Upper lobe of left lung (tissue), 6 donors: ENCODE results near the gene ZSCAN10. TPM values are rescaled to one million over a fixed set of nuclear protein-coding genes. Genes with fewer than 3 reads are reported as not detected.
A peak's percentile ranks its signal among the peaks of the same experiment; 100 is the strongest.
"Not testable (repeated sequence)": the region's sequence is repeated elsewhere in the genome, so short reads cannot be mapped to it uniquely, and the experiment has no call there.

Experiments
- ATAC-seq, 2 donors: fragments of 200-7000 bp; cut with Tn5 transposase; one replicate each; pipeline ENCODE4 v1.9.1; 2022; ENCODE audit warnings: mild to moderate bottlenecking in 2 of 2, moderate library complexity in 2 of 2; ENCODE audit not compliant: low FRiP score in 2 of 2
- DNase-seq, 2 donors: peaks; one replicate each; pipeline ENCODE4 v3.0.0-alpha.2; 2019 to 2020
- H3K27ac ChIP-seq, 4 donors: fragments of 200-600 bp; sonication (generic); one replicate each; pipeline ENCODE4 v1.5.1; 2016 to 2019
- H3K27me3 ChIP-seq, 4 donors: fragments of 200-600 bp; sonication (generic); one replicate each; pipeline ENCODE4 v1.5.1; 2017 to 2019
- H3K36me3 ChIP-seq, 4 donors: fragments of 200-600 bp; sonication (generic); one replicate each; pipeline ENCODE4 v1.5.1; 2016 to 2019
- H3K4me1 ChIP-seq, 4 donors: fragments of 200-600 bp; sonication (generic); one replicate each; pipeline ENCODE4 v1.5.1; 2018 to 2019
- H3K4me3 ChIP-seq, 4 donors: fragments of 200-600 bp; sonication (generic); one replicate each; pipeline ENCODE4 v1.5.1; 2017 to 2019; ENCODE audit warnings: mild to moderate bottlenecking in 2 of 4, moderate library complexity in 1 of 4
- H3K9me3 ChIP-seq, 4 donors: fragments of 200-600 bp; sonication (generic); one replicate each; pipeline ENCODE4 v1.5.1; 2018 to 2019
- CTCF ChIP-seq, 6 experiments: fragments of 450-650 bp in 4 of 6; fragments of 200-600 bp in 2 of 6; sonication (generic) in 2 of 6; IDR thresholded peaks; one replicate each; pipeline ENCODE4 v1.5.1; 2016 to 2019; ENCODE audit warnings: antibody characterized with exemption in 6 of 6
- EP300 ChIP-seq, 4 donors: sonication (generic); formaldehyde crosslinking; IDR thresholded peaks; one replicate each; pipeline ENCODE4 v1.5.1; 2017; ENCODE audit warnings: antibody characterized with exemption in 4 of 4, control low read depth in 2 of 4
- POLR2A ChIP-seq, 4 donors: fragments of 450-650 bp; IDR thresholded peaks; one replicate each; pipeline ENCODE4 v1.5.1; 2016 to 2017; ENCODE audit warnings: antibody characterized with exemption in 4 of 4, mild to moderate bottlenecking in 2 of 4
- POLR2AphosphoS5 ChIP-seq, 2 donors: sonication (generic); formaldehyde crosslinking; IDR thresholded peaks; one replicate each; pipeline ENCODE4 v1.5.1; 2017; ENCODE audit warnings: antibody characterized with exemption in 2 of 2
- WGBS, 2 donors: methylation state at CpG; one replicate each; pipeline ENCODE4 v1.1.5; 2017 to 2018; 5-methylcytosine and 5-hydroxymethylcytosine counted together
- total RNA-seq, 6 donors: library from RNA; depleted of rRNA in 4 of 6; stranded (reverse); fragments of >200 nt in 4 of 6; gene quantifications; one replicate each; pipeline versions ENCODE4 v1.1.0 to v1.2.1, GENCODE V29; 2016 to 2021
- donor health status: DM: no; HTN: no; CAD: no; lungs with moderate emphysema.
- donor health status: DM: no; HTN: yes; CAD: no; lungs with severe emphysema.

The ZSCAN10 gene
- total RNA-seq, 6 donors from 2014 or later: 0.17 to 1.0 (median 0.28) TPM; not detected in 2

- TF ChIP-seq POLR2AphosphoS5 (IDR thresholded peaks at IDR 0.05): no peak
- TF ChIP-seq EP300 (IDR thresholded peaks at IDR 0.05): no peak
- no peak for TF ChIP-seq CTCF (IDR thresholded peaks at IDR 0.05)
- TF ChIP-seq POLR2A (IDR thresholded peaks at IDR 0.05): no peak
- Histone ChIP-seq H3K27me3 (no peaks in the 10 kb centered on the region), H3K9me3 (no peaks in the 10 kb centered on the region), H3K27ac (no peak overlapping the region), H3K36me3 (no peaks in the 10 kb centered on the region), H3K4me1 (peaks cover 21 to 38% (median 28%) of the 10 kb centered on the region in 4 donors), H3K4me3 (no peak overlapping the region)
- 58 to 92% methylated on average over 1 of the region's 1 CpG for WGBS, 2 donors
- ATAC-seq (no peak), DNase-seq (no peak)
Measured at GRCh38 chr16:3084491-3084890, 14.6 kb downstream of the ZSCAN10 start.

GRCh38 chr16:3083408-3083807 lies 15.7 kb downstream of the ZSCAN10 start:
- H3K27ac ChIP-seq, H3K4me3 ChIP-seq, DNase-seq, H3K36me3 ChIP-seq, H3K9me3 ChIP-seq, H3K27me3 ChIP-seq, ATAC-seq: not testable (repeated sequence)
- H3K4me1 ChIP-seq: peaks cover 12 to 27% (median 19%) of the 10 kb centered on the region in 4 donors
- 98 to 100% methylated on average over 6 to 7 of the region's 8 CpGs for WGBS, 2 donors

GRCh38 chr16:3081957-3082356 lies 17.1 kb downstream of the ZSCAN10 start:
- not testable (repeated sequence) for H3K4me3 ChIP-seq, H3K9me3 ChIP-seq, ATAC-seq, H3K27ac ChIP-seq, DNase-seq, H3K27me3 ChIP-seq
- Histone ChIP-seq H3K36me3 (peaks cover 0 to 10% (median 0%) of the 10 kb centered on the region in 4 donors), H3K4me1 (peaks cover 0 to 12% (median 6%) of the 10 kb centered on the region in 4 donors)
- 92 to 95% methylated on average over 12 of the region's 13 CpGs for WGBS, 2 donors

- TF ChIP-seq CTCF (IDR thresholded peaks at IDR 0.05) (no peak), POLR2A (IDR thresholded peaks at IDR 0.05) (no peak), POLR2AphosphoS5 (IDR thresholded peaks at IDR 0.05) (no peak), EP300 (IDR thresholded peaks at IDR 0.05) (no peak)
- Histone ChIP-seq H3K36me3 (peaks cover 0 to 15% (median 0%) of the 10 kb centered on the region in 4 donors), H3K27me3 (no peaks in the 10 kb centered on the region), H3K4me1 (peaks cover 0 to 12% (median 4%) of the 10 kb centered on the region in 4 donors), H3K4me3 (no peak overlapping the region), H3K9me3 (no peaks in the 10 kb centered on the region), H3K27ac (no peak overlapping the region)
- ATAC-seq (no peak), DNase-seq (peak in 1 of 2 donors; percentile 30)
- 88 to 90% methylated on average over 17 of the region's 17 CpGs for WGBS, 2 donors
Measured at GRCh38 chr16:3080024-3080423, 19.1 kb downstream of the ZSCAN10 start.

GRCh38 chr16:3076577-3076976 lies 22.5 kb downstream of the ZSCAN10 start:
- H3K27ac ChIP-seq: peak overlapping the region in 3 of 4 donors; percentile 34 to 79 (median 76)
- ATAC-seq: no peak
- WGBS, 2 donors: 81 to 90% methylated on average over 3 to 6 of the region's 6 CpGs

GRCh38 chr16:3075946-3076345 lies 23.1 kb downstream of the ZSCAN10 start:
- peaks cover 0 to 15% (median 0%) of the 10 kb centered on the region in 4 donors for H3K36me3 ChIP-seq
- H3K27me3 ChIP-seq, DNase-seq, ATAC-seq, H3K4me3 ChIP-seq, H3K9me3 ChIP-seq: not testable (repeated sequence)
- WGBS, 2 donors: 87 to 93% methylated on average over 6 of the region's 6 CpGs
- H3K4me1 ChIP-seq: peaks cover 0 to 14% (median 9%) of the 10 kb centered on the region in 4 donors
- peak overlapping the region; percentile 40 to 79 (median 75) for H3K27ac ChIP-seq

More at GRCh38 chr16:3076577-3076976, 22.5 kb downstream of the ZSCAN10 start:
- Histone ChIP-seq H3K27me3 (no peaks in the 10 kb centered on the region), H3K4me1 (peaks cover 0 to 14% (median 9%) of the 10 kb centered on the region in 4 donors), H3K4me3 (no peak overlapping the region), H3K36me3 (peaks cover 0 to 15% (median 0%) of the 10 kb centered on the region in 4 donors), H3K9me3 (no peaks in the 10 kb centered on the region)
- TF ChIP-seq POLR2A (IDR thresholded peaks at IDR 0.05): no peak
- TF ChIP-seq EP300 (IDR thresholded peaks at IDR 0.05): no peak
- TF ChIP-seq POLR2AphosphoS5 (IDR thresholded peaks at IDR 0.05): no peak
- TF ChIP-seq CTCF (IDR thresholded peaks at IDR 0.05): no peak
- no peak for DNase-seq
